Amniotic epithelial cell (primary cell): ENCODE results near the gene ZFTA.
A peak's percentile ranks its signal among the peaks of the same experiment; 100 is the strongest.

Source experiments
- DNase-seq: peaks from one replicate; pipeline ENCODE4 v3.0.0-alpha.2; 2010; ENCODE audit warnings: low read depth

Gene ZFTA

GRCh38 chr11:63768237-63769041, at the start of gene ZFTA:
Gene ZFTA (minus strand): TSS chr11:63768775. CDS start chr11:63768622, 153 bp downstream.
- peak; percentile 59 for DNase-seq

DNA sequence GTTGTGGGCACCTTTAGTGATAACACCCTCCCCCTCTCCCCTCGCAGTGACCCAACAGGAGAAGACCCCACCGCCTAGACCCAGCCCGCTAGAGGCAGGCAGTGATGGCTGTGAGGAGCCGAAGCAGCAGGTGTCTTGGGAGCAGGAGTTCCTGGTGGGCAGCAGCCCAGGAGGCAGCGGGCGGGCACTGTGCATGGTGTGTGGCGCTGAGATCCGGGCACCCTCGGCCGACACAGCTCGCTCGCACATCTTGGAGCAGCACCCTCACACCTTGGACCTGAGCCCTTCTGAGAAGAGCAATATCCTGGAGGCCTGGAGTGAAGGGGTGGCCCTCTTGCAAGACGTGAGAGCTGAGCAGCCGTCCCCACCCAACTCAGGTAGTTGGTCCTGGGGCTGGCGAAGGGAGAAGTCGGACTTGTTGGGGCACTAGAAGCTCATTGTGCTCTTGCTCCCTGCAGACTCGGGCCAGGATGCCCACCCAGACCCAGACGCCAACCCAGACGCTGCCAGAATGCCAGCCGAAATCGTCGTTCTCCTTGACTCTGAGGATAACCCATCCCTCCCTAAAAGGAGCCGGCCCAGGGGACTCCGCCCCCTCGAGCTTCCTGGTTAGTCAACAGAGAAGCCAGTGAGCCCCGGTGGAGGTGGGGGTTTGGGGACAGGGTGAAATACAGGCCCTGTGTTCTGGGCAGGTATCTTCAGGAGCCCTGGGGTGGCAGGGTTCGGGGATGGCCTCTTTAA, 49.4 kb upstream of the ZFTA start:
- no peak for DNase-seq

DNA sequence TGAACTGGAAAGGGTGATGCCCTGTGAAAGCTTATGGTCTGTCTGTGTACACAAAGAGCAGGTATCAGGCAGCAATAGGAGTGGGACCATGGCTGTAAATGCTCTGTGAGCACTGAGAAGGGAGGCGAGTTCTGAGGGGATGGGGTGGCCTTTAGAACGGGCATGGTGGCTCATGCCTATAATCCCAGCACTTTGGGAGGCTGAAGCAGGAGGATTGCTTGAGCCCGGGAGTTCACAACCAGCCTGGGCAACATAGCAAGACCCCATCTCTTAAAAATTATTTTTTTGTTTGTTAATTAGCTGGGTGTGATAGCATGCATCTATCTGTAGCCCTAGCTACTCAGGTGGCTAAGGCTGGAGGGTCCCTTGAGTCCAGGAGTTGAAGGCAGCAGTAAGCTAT, 48.2 kb upstream of the ZFTA start:
- DNase-seq, result no peak

- DNase-seq, result no peak
Observed at GRCh38 chr11:63816166-63816565, 47.6 kb upstream of the ZFTA start.

- DNase-seq, result no peak
Observed at GRCh38 chr11:63814383-63814736, 45.8 kb upstream of the ZFTA start.

DNA sequence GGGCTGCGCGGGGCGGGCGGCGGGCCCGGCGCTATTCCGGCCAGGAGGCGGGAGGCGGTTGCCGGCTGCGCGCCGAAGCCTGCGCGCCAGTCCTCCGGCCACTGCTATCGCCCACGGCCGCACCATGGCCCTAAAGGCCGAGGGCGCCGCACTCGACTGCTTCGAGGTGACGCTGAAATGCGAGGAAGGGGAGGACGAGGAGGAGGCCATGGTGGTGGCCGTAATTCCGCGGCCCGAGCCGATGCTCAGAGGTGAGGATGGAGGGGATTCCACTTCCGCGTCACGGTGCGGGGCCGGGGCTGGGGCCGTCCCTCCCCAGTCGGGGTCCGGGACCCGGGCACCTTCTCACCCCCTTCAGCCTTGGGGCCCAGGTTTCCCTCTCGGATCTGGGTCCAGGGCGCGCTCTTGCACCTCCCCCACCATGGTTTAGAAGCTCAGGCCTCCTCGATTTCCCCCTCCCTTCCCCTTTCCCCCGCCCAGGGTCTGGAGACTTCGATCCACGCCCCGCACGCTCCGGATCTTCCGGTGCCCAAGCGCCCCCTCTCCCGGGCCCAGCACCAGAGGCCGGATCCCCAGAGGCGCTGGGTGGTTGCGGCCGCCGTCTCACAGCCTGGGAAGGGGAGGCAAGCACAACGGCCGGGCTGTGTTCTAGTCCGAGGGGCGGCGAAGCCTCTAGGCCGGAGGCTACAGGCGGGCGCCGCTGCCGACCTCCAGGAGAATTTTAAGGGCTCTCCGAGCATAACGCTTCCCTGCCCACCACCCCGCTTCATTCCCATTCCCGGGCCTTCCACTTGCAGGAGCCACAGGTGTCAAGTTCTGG, 45.2 kb upstream of the ZFTA start:
- DNase-seq, result peak; percentile 39

GRCh38 chr11:63813035-63813562, 44.5 kb upstream of the ZFTA start, which contains the start of gene SPINDOC:
Gene SPINDOC (plus strand): TSS chr11:63813456. CDS start chr11:63813687, 231 bp downstream.
- peak; percentile 49 for DNase-seq

GRCh38 chr11:63811522-63811921, 42.9 kb upstream of the ZFTA start:
- DNase-seq, result no peak

DNA sequence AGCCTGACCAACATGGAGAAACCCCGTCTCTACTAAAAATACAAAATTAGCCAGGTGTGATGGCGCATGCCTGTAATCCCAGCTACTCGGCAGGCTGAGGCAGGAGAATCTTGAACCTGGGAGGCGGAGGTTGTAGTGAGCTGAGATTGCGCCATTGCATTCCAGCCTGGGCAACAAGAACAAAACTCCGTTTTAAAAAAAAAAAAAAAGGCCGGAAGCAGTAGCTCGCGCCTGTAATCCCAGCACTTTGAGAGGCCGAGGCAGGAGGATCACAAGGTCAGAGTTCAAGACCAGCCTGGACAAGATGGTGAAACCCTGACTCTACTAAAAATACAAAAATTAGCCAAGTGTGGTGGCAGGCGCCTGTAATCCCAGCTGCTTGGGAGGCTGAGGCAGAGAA, 41.8 kb upstream of the ZFTA start:
- peak; percentile 42 for DNase-seq

GRCh38 chr11:63805844-63806415, 37.4 kb upstream of the ZFTA start:
- peak; percentile 48 for DNase-seq

DNA sequence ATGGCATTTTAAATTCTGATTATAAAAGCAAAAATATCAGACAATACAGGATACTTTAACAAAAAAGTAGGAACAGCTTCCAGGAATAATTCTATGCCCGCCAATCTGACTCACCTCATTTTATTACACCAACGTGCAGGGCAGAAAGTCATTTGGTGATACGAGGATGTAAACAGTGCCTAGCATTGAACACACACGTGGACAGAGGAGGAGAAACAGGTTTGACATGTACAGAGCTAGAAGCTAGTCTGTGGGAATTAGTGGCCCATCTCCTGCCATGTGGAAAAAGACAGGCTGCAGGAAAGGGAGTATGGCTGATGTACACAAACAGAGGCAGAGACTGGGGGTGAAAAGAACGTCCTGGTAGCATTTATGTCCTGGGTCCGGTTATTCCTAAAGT, 35.7 kb upstream of the ZFTA start:
- DNase-seq, result no peak

- DNase-seq, result peak; percentile 87
Observed at GRCh38 chr11:63802637-63803414, 34.3 kb upstream of the ZFTA start.

- no peak for DNase-seq
Observed at GRCh38 chr11:63800921-63801320, 32.3 kb upstream of the ZFTA start.

DNA sequence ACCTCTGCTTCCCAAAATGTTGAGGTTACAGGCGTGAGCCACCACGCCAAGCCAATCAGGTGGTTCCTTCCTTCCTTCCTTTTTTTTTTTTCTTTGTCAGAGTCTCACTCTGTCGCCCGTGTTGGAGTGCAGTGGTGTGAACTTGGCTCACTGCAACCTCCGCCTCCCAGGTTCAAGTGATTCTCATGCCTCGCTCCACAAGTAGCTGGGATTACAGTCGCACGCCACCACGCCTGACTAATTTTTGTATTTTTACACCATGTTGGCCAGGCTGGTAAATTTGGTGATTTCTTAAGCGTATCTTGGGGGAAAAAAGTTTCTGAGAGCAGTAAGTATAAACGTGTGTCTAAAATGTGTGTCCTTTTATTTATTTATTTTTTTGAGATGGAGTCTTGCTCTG, 26.5 kb upstream of the ZFTA start:
- no peak for DNase-seq

DNA sequence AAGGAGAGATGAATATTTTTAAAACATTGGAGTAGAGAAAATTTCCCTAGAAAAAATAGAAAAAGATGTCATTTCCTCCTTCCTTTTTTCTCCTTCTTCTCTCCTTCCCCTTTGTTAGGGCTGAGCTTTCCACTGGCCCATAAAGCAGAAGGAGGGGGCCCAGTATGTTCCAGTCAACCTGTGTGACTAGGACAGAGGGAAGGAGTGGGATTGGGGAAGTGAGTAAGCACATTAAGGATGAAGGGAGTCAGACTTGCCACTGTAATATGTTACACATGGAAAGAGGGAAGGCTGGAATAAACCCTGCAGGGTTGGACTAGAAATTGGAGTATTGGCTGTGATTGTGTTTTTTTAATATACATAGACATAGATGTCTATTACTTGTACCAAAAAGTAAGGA, 24.6 kb upstream of the ZFTA start:
- DNase-seq, result no peak

DNA sequence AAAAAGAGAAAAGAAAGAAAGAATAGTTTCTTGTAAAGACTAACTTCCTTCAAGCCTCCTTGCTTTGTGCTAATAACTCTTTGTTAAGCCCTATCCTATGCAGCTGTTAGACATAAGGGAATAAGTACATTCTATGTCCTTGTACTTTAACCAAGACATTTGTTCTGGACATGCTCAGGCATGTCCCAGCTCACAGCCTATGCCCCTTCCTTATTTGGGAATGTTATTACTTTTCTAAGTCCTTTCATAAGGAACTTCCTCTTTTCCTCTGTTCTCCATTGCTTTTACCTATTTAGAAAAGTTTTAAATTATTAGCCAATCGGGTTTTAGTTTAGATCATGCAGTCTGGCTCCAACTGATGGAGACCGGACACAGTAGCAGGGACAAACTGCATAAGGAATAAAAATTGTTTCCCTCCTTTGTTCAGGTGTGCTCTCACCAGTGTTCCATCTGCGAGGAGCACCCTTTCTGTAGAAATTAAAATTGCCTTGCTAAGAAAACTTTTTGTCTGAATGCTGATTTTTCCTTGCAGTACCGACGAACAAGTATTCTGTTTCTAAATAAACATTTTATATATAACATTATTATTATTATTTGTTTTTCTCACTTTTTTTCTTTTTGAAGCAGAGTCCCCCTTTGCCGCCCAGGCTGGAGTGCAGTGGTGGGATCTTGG, 23.1 kb upstream of the ZFTA start:
- no peak for DNase-seq

DNA sequence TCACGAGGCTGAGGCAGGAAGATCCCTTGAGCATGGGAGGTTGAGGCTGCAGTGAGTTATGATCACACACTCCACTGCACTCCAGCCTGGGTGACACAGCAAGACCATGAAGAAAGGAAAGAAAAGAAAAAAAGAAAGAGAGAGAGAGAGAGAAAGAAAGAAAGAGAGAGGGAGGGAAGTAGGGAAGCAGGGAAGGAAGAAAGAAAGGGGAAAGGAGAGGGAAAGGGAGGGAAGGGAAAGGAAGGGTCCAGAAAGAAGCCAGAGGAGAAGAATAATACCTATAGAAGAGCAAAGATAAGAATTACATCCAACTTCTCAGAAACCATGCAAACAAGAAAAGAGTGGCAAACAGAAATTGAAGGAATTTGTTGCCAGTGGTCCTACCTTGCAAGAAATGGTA, 17.2 kb upstream of the ZFTA start:
- no peak for DNase-seq

DNA sequence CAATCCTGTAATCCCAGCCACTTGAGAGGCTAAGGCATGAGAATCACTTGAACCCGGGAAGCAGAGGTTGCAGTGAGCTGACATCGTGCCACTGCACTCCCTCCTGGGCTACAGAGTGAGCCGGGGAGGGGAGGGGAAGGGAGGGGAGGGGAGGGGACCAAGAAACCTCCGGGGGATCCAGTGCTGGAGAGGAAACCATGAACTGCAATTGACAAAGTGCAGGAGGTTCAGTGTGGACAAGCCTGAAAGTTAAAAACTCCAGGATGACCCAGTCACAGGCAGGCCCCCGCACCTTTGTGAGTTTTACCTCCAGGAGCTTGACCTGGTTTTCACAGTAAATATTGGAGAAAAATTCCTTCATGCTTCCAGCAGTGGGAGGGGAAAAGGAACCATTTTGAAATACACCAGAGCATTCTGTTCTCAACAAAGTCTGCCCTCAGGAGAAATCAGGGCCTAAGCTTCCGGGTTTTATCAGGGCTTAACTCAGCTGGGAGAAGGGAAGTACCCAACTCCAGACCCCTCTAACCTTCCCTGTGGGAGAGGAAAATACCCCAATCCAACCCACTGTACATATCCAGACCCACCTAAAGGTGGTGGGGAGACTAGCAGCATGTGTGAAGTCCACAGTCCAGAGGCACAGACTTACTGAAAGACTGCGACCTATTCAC, 15.5 kb upstream of the ZFTA start:
- DNase-seq, result peak; percentile 25

DNA sequence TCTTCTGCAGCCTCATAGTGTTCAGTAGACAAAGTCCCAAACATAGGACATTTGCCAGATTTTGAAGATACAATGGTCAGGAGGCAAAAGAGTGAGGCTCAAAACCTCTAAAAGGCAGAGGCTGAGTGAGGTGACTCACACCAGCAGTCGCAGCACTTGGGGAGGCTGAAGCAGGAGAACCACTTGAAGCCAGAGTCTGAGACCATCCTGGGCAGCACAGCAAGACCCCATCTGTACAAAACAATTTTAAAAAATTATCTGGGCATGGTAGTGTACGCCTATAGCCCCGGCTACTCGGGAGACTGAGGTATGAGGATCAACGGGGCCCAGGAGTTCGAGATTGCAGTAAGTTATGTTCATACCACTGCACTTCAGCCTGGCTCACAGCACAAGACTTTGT, 14.2 kb upstream of the ZFTA start:
- no peak for DNase-seq

DNA sequence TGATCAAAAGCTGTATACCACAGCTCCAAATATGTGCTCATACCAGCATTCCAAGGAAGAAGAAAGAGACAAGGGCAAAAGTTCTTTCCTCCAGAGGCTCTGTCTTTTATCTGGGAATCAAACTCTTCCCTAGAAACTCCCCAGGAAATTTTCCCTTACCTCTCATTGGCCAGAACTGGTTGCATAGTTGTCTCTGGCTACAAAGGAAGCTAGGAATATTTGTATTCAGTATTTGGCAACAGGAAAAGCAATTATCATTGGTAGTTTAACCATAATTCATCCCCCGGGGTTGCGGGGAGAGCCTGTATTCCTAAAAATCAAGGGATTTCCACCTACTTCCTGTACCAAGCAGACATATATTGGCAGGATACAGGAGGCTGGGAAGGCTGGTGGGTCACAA, 10.5 kb upstream of the ZFTA start:
- DNase-seq, result peak; percentile 78
